Measurements from ENCODE around the gene SPATA24. TPM values are rescaled to one million over a fixed set of nuclear protein-coding genes. Genes with fewer than 3 reads are reported as not detected.

The SPATA24 gene
- total RNA-seq (2014; rRNA removed; shearing (Covaris generic)) = 13.7 and 18.1 TPM in 2 replicates

GRCh38 chr5:139403787-139404483, at the start of gene SPATA24:
TSS of gene SPATA24 (minus strand) at chr5:139404089. CDS start at chr5:139404060, 29 bp downstream.

GRCh38 chr5:139439013-139439903, 35.4 kb upstream of the SPATA24 start, which contains the start of gene DNAJC18:
TSS of gene DNAJC18 (minus strand) at chr5:139439525. CDS start at chr5:139439445, 80 bp downstream.

DNA sequence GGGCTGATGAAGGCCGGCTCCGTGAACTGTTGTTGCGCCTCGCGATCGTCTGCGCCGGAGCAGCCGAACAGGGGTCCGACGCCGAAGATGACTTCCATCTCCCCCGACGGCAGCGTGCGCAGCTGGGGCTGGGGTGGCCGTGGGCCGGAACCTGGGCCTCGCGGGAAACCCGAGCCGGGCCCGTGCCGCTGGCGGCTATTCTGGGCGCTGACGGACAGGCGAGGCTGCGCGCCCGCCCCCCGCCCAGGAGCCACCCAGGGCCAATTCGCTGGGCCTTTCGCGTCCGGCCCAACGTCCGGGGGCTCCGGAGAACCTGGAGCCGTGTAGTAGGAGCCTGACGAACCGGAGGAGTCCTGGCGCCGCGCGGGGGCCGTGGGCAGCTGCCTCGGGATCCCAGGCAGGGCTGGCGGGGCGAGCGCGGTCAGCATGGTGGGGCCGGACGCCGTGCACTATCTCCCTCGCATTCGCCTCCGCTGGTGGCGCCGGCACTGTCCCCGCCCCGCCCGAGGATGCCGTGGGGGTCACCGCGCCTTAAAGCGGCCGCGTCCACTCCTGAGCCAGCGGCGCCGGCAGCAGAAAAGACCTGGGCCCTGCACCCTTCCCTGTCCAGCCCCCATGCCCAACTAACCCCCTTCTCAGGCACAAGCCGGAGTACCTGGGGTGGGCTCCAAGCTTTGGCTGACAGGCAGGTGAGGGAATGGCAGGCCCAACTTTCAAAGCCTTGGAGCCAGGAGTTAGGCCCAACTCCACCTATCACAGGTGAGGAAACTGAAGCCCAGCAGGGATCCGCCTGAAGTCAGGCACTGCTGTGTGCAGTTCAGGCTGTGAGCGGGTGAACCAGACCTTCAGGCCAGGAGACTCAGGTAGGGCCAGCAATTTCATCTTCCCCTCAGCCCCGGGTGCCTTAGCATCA, 9.0 kb downstream of the SPATA24 start, which contains the start of gene PROB1:
Gene PROB1 (minus strand): TSS at position 451 of the 913 bp plus-strand sequence. CDS start 23 bp downstream, at position 428.

DNA sequence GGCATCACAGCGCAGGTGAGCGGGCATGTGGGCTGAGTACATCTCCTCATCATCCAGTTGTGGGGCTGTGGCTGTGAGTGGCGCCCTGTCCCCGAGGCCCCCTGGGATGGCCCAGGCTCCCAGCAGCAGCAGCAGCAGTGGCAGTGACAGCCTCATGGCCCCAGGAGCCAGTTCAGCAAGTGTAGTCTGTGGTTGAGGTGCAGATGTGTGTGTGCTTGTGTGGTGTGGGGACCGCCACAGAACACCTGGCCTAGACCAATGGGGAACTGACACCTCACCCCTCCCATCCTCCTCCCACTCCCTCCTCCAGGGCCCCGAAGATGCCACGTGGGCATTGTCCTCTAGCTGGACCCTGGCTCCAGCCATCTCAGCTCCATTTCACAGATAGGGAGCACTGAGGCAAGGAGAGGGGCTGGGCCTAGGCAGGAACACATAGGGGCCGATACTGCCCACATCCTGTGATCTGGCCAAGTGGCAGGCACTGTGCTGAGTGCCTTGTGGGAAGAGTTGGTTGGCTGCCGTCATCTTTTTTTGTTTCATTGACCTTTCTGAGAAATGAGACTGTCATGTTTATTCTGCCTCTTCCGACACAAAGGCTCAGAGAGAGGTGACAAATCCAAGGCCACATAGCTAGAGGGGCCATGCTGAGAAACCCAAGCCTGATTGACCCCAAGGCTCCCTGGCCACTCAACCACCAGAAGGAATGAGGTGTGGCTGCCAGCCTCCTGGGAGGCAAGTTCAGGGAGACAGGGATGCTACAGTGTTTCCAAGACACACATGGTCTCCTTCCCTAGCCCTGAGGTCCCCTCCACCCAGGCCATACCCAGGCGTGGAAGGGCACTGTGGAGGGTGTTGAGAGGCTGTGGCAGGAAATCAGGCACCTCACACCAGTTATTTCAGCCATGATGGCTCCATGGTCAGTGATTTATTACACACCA, 13.9 kb downstream of the SPATA24 start, which contains the start of gene MZB1:
Gene MZB1 (minus strand): TSS at position 213 of the 938 bp plus-strand sequence. CDS start 57 bp downstream, at position 156.

DNA sequence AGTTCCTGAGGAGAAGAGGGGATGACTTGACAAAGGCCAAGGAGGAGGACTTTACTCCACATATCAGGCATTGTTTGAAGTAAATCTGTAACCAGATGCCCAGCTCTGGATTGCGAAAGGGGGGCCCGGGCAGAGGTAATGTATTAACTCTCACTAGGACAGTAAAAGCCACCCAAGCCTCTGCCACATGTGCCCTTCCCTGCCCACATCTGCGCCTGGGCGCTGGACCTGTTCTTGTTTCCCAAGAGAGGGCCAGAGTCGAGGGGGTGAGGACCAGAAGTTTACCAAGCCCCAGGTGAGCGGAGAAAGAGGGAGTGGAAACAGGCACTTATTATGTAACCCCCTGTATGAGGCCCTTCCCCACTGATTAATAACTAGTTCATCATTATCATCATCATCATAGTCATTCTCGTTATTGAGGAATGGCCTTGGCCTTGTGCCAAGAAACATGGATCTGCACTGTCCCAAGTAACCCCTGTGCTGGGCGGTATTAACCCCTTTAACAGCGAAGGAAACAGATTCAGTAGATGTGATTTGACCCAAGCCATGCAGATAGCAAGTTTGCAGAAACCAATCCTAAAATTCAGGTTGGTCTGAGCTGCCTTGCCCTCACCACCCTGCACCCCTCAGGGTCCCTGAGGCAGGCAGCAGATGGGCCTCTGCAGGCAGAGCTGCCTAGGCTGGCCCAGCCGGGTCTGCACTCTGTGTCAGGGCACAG, 20.5 kb downstream of the SPATA24 start, which contains the start of gene SLC23A1:
Gene SLC23A1 (minus strand): TSS at position 23 of the 718 bp plus-strand sequence. CDS start 44 bp downstream, outside the sequence.

Small RNA genes lying within 50 kb of the gene (small RNA-seq; reads per million reads assigned to genes)
- gene RNU5B-4P = 1.2 reads per million, percentile 59 among the genes with 10 or more reads in this experiment

Other genes starting within 250 kb of the SPATA24 start
- gene SIL1, start 205.7 kb downstream of the SPATA24 start, total RNA-seq (2014; rRNA removed; shearing (Covaris generic)) = 53.0 and 53.6 TPM in 2 replicates
- gene MATR3, start 110.3 kb downstream of the SPATA24 start, total RNA-seq (2014; rRNA removed; shearing (Covaris generic)) = 244 and 298 TPM in 2 replicates
- gene PAIP2, start 62.2 kb downstream of the SPATA24 start, total RNA-seq (2014; rRNA removed; shearing (Covaris generic)) = 87.0 and 92.3 TPM in 2 replicates
- gene SLC23A1, start 20.8 kb downstream of the SPATA24 start, total RNA-seq (2014; rRNA removed; shearing (Covaris generic)) = not detected in 2 replicates
- gene MZB1, start 14.2 kb downstream of the SPATA24 start, total RNA-seq (2014; rRNA removed; shearing (Covaris generic)) = 1.4 TPM in 1 of 2 replicates, not detected in the other
- 0.79 and 1.1 TPM in 2 replicates for gene PROB1, start 9.0 kb downstream of the SPATA24 start, total RNA-seq (2014; rRNA removed; shearing (Covaris generic))
- 3.9 and 4.4 TPM in 2 replicates for gene DNAJC18, start 35.4 kb upstream of the SPATA24 start, total RNA-seq (2014; rRNA removed; shearing (Covaris generic))
- 1.2 TPM in 1 of 2 replicates, not detected in the other for gene ECSCR, start 58.7 kb upstream of the SPATA24 start, total RNA-seq (2014; rRNA removed; shearing (Covaris generic))
- not detected in 2 replicates for gene SMIM33, start 66.9 kb upstream of the SPATA24 start, total RNA-seq (2014; rRNA removed; shearing (Covaris generic))
- gene STING1, start 78.7 kb upstream of the SPATA24 start, total RNA-seq (2014; rRNA removed; shearing (Covaris generic)) = 26.6 and 32.8 TPM in 2 replicates
- gene UBE2D2, start 157.2 kb upstream of the SPATA24 start, total RNA-seq (2014; rRNA removed; shearing (Covaris generic)) = 53.1 and 81.2 TPM in 2 replicates
- gene CXXC5, start 244.3 kb upstream of the SPATA24 start, total RNA-seq (2014; rRNA removed; shearing (Covaris generic)) = 40.5 and 57.8 TPM in 2 replicates

Data from A375 (cell line).